K562 (cell line): ENCODE measurements around the gene F13B.

Source experiments
- AFF4 ChIP-seq: sonication (generic); formaldehyde crosslinking; IDR thresholded peaks from 2 replicates; pipeline ENCODE4 v1.8.0; 2023; ENCODE audit warnings: mild to moderate bottlenecking, missing genetic modification reagents
- CTCF ChIP-seq, 3 experiments: IDR thresholded peaks in 2 of 3; conservative IDR thresholded peaks in 1 of 3; 2 replicates each; pipeline ENCODE4 v1.5.1; 2011 to 2012; ENCODE audit warnings: low read length in 3 of 3, mild to moderate bottlenecking in 3 of 3, control low read depth in 2 of 3, improper control_type of control experiment in 1 of 3, inconsistent platforms in 1 of 3, low read depth in 1 of 3, mixed read lengths in 1 of 3, moderate library complexity in 1 of 3; ENCODE audit not compliant: insufficient read depth in 2 of 3
- EWSR1 ChIP-seq: fragments of 450-650 bp; IDR thresholded peaks from 2 replicates; pipeline ENCODE4 v1.6.1; 2018; ENCODE audit warnings: borderline replicate concordance, mild to moderate bottlenecking, low read depth, moderate library complexity; ENCODE audit not compliant: partially characterized antibody
- EZH2 ChIP-seq: IDR thresholded peaks from 2 replicates; pipeline ENCODE4 v1.6.1; 2012; ENCODE audit warnings: low read depth, mild to moderate bottlenecking, inconsistent platforms, low read length, borderline replicate concordance
- MYC ChIP-seq, 2 experiments: fragments of 250-450 bp in 1 of 2; sonication (Bioruptor Pico) in 1 of 2; IDR thresholded peaks; 2 replicates each; pipeline versions ENCODE4 v1.5.1 to v1.6.1; 2012 to 2021; ENCODE audit warnings: low read depth in 2 of 2, borderline replicate concordance in 1 of 2, improper control_type of control experiment in 1 of 2, low read length in 1 of 2, mild to moderate bottlenecking in 1 of 2, moderate library complexity in 1 of 2
- NFE2L1 ChIP-seq: fragments of 450-650 bp; IDR thresholded peaks from 2 replicates; pipeline ENCODE4 v1.6.1; 2016; ENCODE audit warnings: missing genetic modification characterization, low read depth, mild to moderate bottlenecking, missing compliant biosample characterization, moderate library complexity, borderline replicate concordance
- NRF1 ChIP-seq, 2 experiments: fragments of 450-650 bp; IDR thresholded peaks in 1 of 2; conservative IDR thresholded peaks in 1 of 2; 2 replicates each; pipeline ENCODE4 v1.6.1; 2014; ENCODE audit warnings: mild to moderate bottlenecking in 2 of 2
- PCBP1 ChIP-seq: fragments of 200-400 bp; formaldehyde crosslinking; IDR thresholded peaks from 2 replicates; pipeline ENCODE4 v1.6.1; 2018; ENCODE audit warnings: mild to moderate bottlenecking, low read depth, low read length; ENCODE audit not compliant: poor library complexity, severe bottlenecking
- POLR2A ChIP-seq: fragments of 450-650 bp; conservative IDR thresholded peaks from 2 replicates; pipeline ENCODE4 v1.6.1; 2016
- POLR2AphosphoS5 ChIP-seq: IDR thresholded peaks from 2 replicates; pipeline ENCODE4 v1.6.1; 2011; ENCODE audit warnings: mild to moderate bottlenecking, low read depth, low read length, moderate library complexity; ENCODE audit not compliant: control insufficient read depth, insufficient read depth
- RAD21 ChIP-seq, 2 experiments: fragments of 250-450 bp in 1 of 2; fragments of 450-650 bp in 1 of 2; sonication (Bioruptor Pico) in 1 of 2; formaldehyde crosslinking in 1 of 2; IDR thresholded peaks in 1 of 2; conservative IDR thresholded peaks in 1 of 2; 2 replicates each; pipeline versions ENCODE4 v1.4.0 to v1.8.0; 2020 to 2022; ENCODE audit warnings: mild to moderate bottlenecking in 2 of 2, moderate library complexity in 1 of 2
- ZBTB43 ChIP-seq: sonication (generic); formaldehyde crosslinking; IDR thresholded peaks from 2 replicates; pipeline ENCODE4 v1.8.0; 2023; ENCODE audit warnings: mild to moderate bottlenecking, missing genetic modification reagents

GRCh38 chr1:197036861-197037260 lies 30.2 kb downstream of the F13B start:
- TF ChIP-seq MYC (IDR thresholded peaks at IDR 0.05; ENCODE audit: low read depth, low read length) (no peak), MYC (CRISPR knock-in tag; IDR thresholded peaks at IDR 0.05; ENCODE audit: borderline replicate concordance, low read depth) (no peak), POLR2A (no peak), AFF4 (CRISPR knock-in tag) (no peak), POLR2AphosphoS5 (no peak), NFE2L1 (no peak), RAD21 (CRISPR knock-in tag; conservative IDR thresholded peaks at IDR 0.05 in 1 of 2, IDR thresholded peaks at IDR 0.05 in 1 of 2) (no peak), ZBTB43 (CRISPR knock-in tag) (no peak), CTCF (IDR thresholded peaks at IDR 0.05 in 2 of 3, conservative IDR thresholded peaks at IDR 0.05 in 1 of 3; ENCODE audit: insufficient read depth in 2 of 3, low read depth in 1 of 3, low read length in 3 of 3) (no peak), NRF1 (conservative IDR thresholded peaks at IDR 0.05 in 1 of 2, IDR thresholded peaks at IDR 0.05 in 1 of 2) (no peak), PCBP1 (no peak), EWSR1 (no peak), EZH2 (no peak)
